WTC11 (cell line): ENCODE data around the gene SAMD3.

Experiments used
- ATF2 ChIP-seq: sonication (generic); formaldehyde crosslinking; IDR thresholded peaks from 2 replicates; pipeline ENCODE4 v1.8.1; 2022; ENCODE audit warnings: low read depth, missing genetic modification reagents, borderline replicate concordance
- CBFB ChIP-seq: sonication (generic); formaldehyde crosslinking; IDR thresholded peaks from 2 replicates; pipeline ENCODE4 v1.8.1; 2022; ENCODE audit warnings: mild to moderate bottlenecking, low read depth, missing genetic modification reagents
- CTCF ChIP-seq: fragments of 200-600 bp; IDR thresholded peaks from 2 replicates; pipeline ENCODE4 v1.8.0; 2022; ENCODE audit warnings: antibody characterized with exemption
- ESRRA ChIP-seq: sonication (generic); formaldehyde crosslinking; IDR thresholded peaks from 2 replicates; pipeline ENCODE4 v1.8.1; 2022; ENCODE audit warnings: mild to moderate bottlenecking, missing genetic modification reagents, borderline replicate concordance
- MAX ChIP-seq: sonication (generic); formaldehyde crosslinking; IDR thresholded peaks from 2 replicates; pipeline ENCODE4 v1.8.0; 2022; ENCODE audit warnings: mild to moderate bottlenecking, missing genetic modification reagents
- USF1 ChIP-seq: sonication (generic); formaldehyde crosslinking; IDR thresholded peaks from 2 replicates; pipeline ENCODE4 v1.8.0; 2022; ENCODE audit warnings: mild to moderate bottlenecking, missing genetic modification reagents
- ZNF317 ChIP-seq: sonication (generic); formaldehyde crosslinking; IDR thresholded peaks from 2 replicates; pipeline ENCODE4 v1.8.1; 2023; ENCODE audit warnings: low read depth, mild to moderate bottlenecking, moderate library complexity, missing genetic modification reagents, borderline replicate concordance

GRCh38 chr6:130233330-130233729 lies 10.6 kb upstream of the SAMD3 start:
- no peak for TF ChIP-seq CTCF
- no peak for TF ChIP-seq ZNF317
- no peak for TF ChIP-seq USF1 (CRISPR knock-in tag)
- no peak for TF ChIP-seq ESRRA
- TF ChIP-seq MAX (CRISPR knock-in tag), result no peak
- no peak for TF ChIP-seq ATF2 (CRISPR knock-in tag)
- TF ChIP-seq CBFB (CRISPR knock-in tag), result no peak
